ENCODE measurements around the gene ZNF22. TPM values are rescaled to one million over a fixed set of nuclear protein-coding genes. Genes with fewer than 3 reads are reported as not detected.
A peak's percentile ranks its signal among the peaks of the same experiment; 100 is the strongest.

Gene ZNF22
- polyA plus RNA-seq, 2 donors, result 4.6 to 5.4 TPM

GRCh38 chr10:44988957-44989585, 11.7 kb upstream of the ZNF22 start:
- peaks cover 0 to 2% of the 10 kb centered on the region in 2 donors for H3K9me3 ChIP-seq (ENCODE audit: control insufficient read depth in 2 of 2, insufficient read depth in 1 of 2, low read depth in 1 of 2, low read length in 1 of 2)
- H3K27me3 ChIP-seq (ENCODE audit: control insufficient read depth in 1 of 2, insufficient read depth in 2 of 2, low read length in 2 of 2), result no peaks in the 10 kb centered on the region
- WGBS, 2 donors, result 82 to 93% methylated on average over 10 of the region's 10 CpGs
- H3K4me1 ChIP-seq (ENCODE audit: control insufficient read depth in 2 of 2, insufficient read depth in 2 of 2, low read length in 1 of 2), result peaks cover 7 to 8% of the 10 kb centered on the region in 2 donors
- peaks cover 0 to 2% of the 10 kb centered on the region in 2 donors for H3K36me3 ChIP-seq (ENCODE audit: control insufficient read depth in 2 of 2, insufficient read depth in 2 of 2, low read length in 1 of 2)
- no peak overlapping the region for H3K27ac ChIP-seq (ENCODE audit: low read depth in 2 of 2, low read length in 1 of 2)
- no peak overlapping the region for H3K4me3 ChIP-seq (ENCODE audit: low read depth in 1 of 2, low read length in 2 of 2)

GRCh38 chr10:44989597-44990301, 11.0 kb upstream of the ZNF22 start:
- 77 to 81% methylated on average over 14 of the region's 14 CpGs for WGBS, 2 donors
- Histone ChIP-seq H3K4me3 (ENCODE audit: low read depth in 1 of 2, low read length in 2 of 2) (no peak overlapping the region), H3K4me1 (ENCODE audit: control insufficient read depth in 2 of 2, insufficient read depth in 2 of 2, low read length in 1 of 2) (peaks cover 5 to 6% of the 10 kb centered on the region in 2 donors), H3K9me3 (ENCODE audit: control insufficient read depth in 2 of 2, insufficient read depth in 1 of 2, low read depth in 1 of 2, low read length in 1 of 2) (peaks cover 0 to 2% of the 10 kb centered on the region in 2 donors), H3K36me3 (ENCODE audit: control insufficient read depth in 2 of 2, insufficient read depth in 2 of 2, low read length in 1 of 2) (peaks cover 0 to 2% of the 10 kb centered on the region in 2 donors), H3K27me3 (ENCODE audit: control insufficient read depth in 1 of 2, insufficient read depth in 2 of 2, low read length in 2 of 2) (no peaks in the 10 kb centered on the region), H3K27ac (ENCODE audit: low read depth in 2 of 2, low read length in 1 of 2) (no peak overlapping the region)

DNA sequence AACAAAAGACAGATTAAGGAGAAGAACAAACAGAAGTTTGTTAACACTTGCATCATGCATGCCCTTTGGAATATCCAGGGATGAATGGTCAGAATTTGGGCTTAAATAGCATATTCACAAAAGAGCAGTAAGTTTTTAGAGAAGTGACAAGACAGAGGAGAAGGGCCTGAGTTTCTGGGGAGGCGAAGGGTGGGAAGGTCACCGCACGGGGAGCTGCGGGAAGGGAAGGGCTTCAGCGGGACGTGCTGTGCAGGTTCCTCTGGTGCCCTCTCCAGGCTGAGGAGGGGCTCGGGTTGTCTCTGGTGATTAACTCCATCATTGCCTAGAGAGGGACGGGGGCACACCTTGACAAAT, 10.4 kb upstream of the ZNF22 start:
- Histone ChIP-seq H3K4me3 (ENCODE audit: low read depth in 1 of 2, low read length in 2 of 2) (no peak overlapping the region), H3K9me3 (ENCODE audit: control insufficient read depth in 2 of 2, insufficient read depth in 1 of 2, low read depth in 1 of 2, low read length in 1 of 2) (peaks cover 0 to 2% of the 10 kb centered on the region in 2 donors), H3K36me3 (ENCODE audit: control insufficient read depth in 2 of 2, insufficient read depth in 2 of 2, low read length in 1 of 2) (peaks cover 0 to 2% of the 10 kb centered on the region in 2 donors), H3K4me1 (ENCODE audit: control insufficient read depth in 2 of 2, insufficient read depth in 2 of 2, low read length in 1 of 2) (peaks cover 9% of the 10 kb centered on the region in 2 donors), H3K27me3 (ENCODE audit: control insufficient read depth in 1 of 2, insufficient read depth in 2 of 2, low read length in 2 of 2) (no peaks in the 10 kb centered on the region), H3K27ac (ENCODE audit: low read depth in 2 of 2, low read length in 1 of 2) (no peak overlapping the region)
- 50 to 62% methylated on average over 8 of the region's 8 CpGs for WGBS, 2 donors

DNA sequence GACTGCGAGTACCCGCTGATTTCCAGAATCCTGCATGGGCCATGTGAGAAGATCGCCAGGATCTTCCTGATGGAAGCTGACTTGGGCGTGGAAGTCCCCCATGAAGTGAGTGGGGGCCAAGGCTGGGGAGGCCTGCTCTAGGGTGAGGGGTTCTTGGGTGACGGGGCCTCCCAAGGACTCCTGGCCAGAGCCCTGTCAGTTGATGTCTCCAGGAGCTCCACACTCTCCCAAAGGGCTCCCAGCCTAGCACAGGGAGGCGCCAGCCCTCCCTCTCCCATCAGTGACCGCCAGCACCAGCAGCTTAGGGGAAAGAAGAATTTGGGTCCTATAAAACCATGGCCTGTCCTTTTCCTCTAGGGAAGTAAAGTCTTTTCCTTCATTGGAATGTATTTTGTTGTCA, 9.8 kb upstream of the ZNF22 start:
- H3K36me3 ChIP-seq (ENCODE audit: control insufficient read depth in 2 of 2, insufficient read depth in 2 of 2, low read length in 1 of 2), result peaks cover 0 to 2% of the 10 kb centered on the region in 2 donors
- H3K27me3 ChIP-seq (ENCODE audit: control insufficient read depth in 1 of 2, insufficient read depth in 2 of 2, low read length in 2 of 2), result no peaks in the 10 kb centered on the region
- 94 to 99% methylated on average over 7 of the region's 7 CpGs for WGBS, 2 donors
- peaks cover 9 to 10% of the 10 kb centered on the region in 2 donors for H3K4me1 ChIP-seq (ENCODE audit: control insufficient read depth in 2 of 2, insufficient read depth in 2 of 2, low read length in 1 of 2)
- H3K4me3 ChIP-seq (ENCODE audit: low read depth in 1 of 2, low read length in 2 of 2), result no peak overlapping the region
- no peak overlapping the region for H3K27ac ChIP-seq (ENCODE audit: low read depth in 2 of 2, low read length in 1 of 2)
- peaks cover 0 to 2% of the 10 kb centered on the region in 2 donors for H3K9me3 ChIP-seq (ENCODE audit: control insufficient read depth in 2 of 2, insufficient read depth in 1 of 2, low read depth in 1 of 2, low read length in 1 of 2)

- peaks cover 0 to 2% of the 10 kb centered on the region in 2 donors for H3K36me3 ChIP-seq (ENCODE audit: control insufficient read depth in 2 of 2, insufficient read depth in 2 of 2, low read length in 1 of 2)
- WGBS, 2 donors, result 47 to 58% methylated on average over 5 of the region's 5 CpGs
- peaks cover 10 to 13% of the 10 kb centered on the region in 2 donors for H3K4me1 ChIP-seq (ENCODE audit: control insufficient read depth in 2 of 2, insufficient read depth in 2 of 2, low read length in 1 of 2)
- H3K27ac ChIP-seq (ENCODE audit: low read depth in 2 of 2, low read length in 1 of 2), result no peak overlapping the region
- peaks cover 0 to 2% of the 10 kb centered on the region in 2 donors for H3K9me3 ChIP-seq (ENCODE audit: control insufficient read depth in 2 of 2, insufficient read depth in 1 of 2, low read depth in 1 of 2, low read length in 1 of 2)
- H3K27me3 ChIP-seq (ENCODE audit: control insufficient read depth in 1 of 2, insufficient read depth in 2 of 2, low read length in 2 of 2), result no peaks in the 10 kb centered on the region
- no peak overlapping the region for H3K4me3 ChIP-seq (ENCODE audit: low read depth in 1 of 2, low read length in 2 of 2)
These were observed 9.2 kb upstream of the ZNF22 start for GRCh38 chr10:44991571-44991970.

- H3K27me3 ChIP-seq (ENCODE audit: control insufficient read depth in 1 of 2, insufficient read depth in 2 of 2, low read length in 2 of 2), result no peaks in the 10 kb centered on the region
- 49 to 52% methylated on average over 11 of the region's 11 CpGs for WGBS, 2 donors
- peaks cover 10 to 13% of the 10 kb centered on the region in 2 donors for H3K4me1 ChIP-seq (ENCODE audit: control insufficient read depth in 2 of 2, insufficient read depth in 2 of 2, low read length in 1 of 2)
- H3K9me3 ChIP-seq (ENCODE audit: control insufficient read depth in 2 of 2, insufficient read depth in 1 of 2, low read depth in 1 of 2, low read length in 1 of 2), result peaks cover 0 to 2% of the 10 kb centered on the region in 2 donors
- peak overlapping the region in 1 of 2 donors; percentile 39 for H3K27ac ChIP-seq (ENCODE audit: low read depth in 2 of 2, low read length in 1 of 2)
- H3K4me3 ChIP-seq (ENCODE audit: low read depth in 1 of 2, low read length in 2 of 2), result no peak overlapping the region
- peaks cover 0 to 2% of the 10 kb centered on the region in 2 donors for H3K36me3 ChIP-seq (ENCODE audit: control insufficient read depth in 2 of 2, insufficient read depth in 2 of 2, low read length in 1 of 2)
These were observed 8.5 kb upstream of the ZNF22 start for GRCh38 chr10:44992070-44992731.

GRCh38 chr10:44992732-44993225, 7.9 kb upstream of the ZNF22 start:
- no peaks in the 10 kb centered on the region for H3K27me3 ChIP-seq (ENCODE audit: control insufficient read depth in 1 of 2, insufficient read depth in 2 of 2, low read length in 2 of 2)
- H3K36me3 ChIP-seq (ENCODE audit: control insufficient read depth in 2 of 2, insufficient read depth in 2 of 2, low read length in 1 of 2), result peaks cover 0 to 2% of the 10 kb centered on the region in 2 donors
- whole genome bisulfite sequencing, 2 donors, result 94 to 95% methylated on average over 8 of the region's 8 CpGs
- peaks cover 0 to 2% of the 10 kb centered on the region in 2 donors for H3K9me3 ChIP-seq (ENCODE audit: control insufficient read depth in 2 of 2, insufficient read depth in 1 of 2, low read depth in 1 of 2, low read length in 1 of 2)
- H3K27ac ChIP-seq (ENCODE audit: low read depth in 2 of 2, low read length in 1 of 2), result no peak overlapping the region
- H3K4me1 ChIP-seq (ENCODE audit: control insufficient read depth in 2 of 2, insufficient read depth in 2 of 2, low read length in 1 of 2), result peaks cover 10 to 13% of the 10 kb centered on the region in 2 donors
- no peak overlapping the region for H3K4me3 ChIP-seq (ENCODE audit: low read depth in 1 of 2, low read length in 2 of 2)

DNA sequence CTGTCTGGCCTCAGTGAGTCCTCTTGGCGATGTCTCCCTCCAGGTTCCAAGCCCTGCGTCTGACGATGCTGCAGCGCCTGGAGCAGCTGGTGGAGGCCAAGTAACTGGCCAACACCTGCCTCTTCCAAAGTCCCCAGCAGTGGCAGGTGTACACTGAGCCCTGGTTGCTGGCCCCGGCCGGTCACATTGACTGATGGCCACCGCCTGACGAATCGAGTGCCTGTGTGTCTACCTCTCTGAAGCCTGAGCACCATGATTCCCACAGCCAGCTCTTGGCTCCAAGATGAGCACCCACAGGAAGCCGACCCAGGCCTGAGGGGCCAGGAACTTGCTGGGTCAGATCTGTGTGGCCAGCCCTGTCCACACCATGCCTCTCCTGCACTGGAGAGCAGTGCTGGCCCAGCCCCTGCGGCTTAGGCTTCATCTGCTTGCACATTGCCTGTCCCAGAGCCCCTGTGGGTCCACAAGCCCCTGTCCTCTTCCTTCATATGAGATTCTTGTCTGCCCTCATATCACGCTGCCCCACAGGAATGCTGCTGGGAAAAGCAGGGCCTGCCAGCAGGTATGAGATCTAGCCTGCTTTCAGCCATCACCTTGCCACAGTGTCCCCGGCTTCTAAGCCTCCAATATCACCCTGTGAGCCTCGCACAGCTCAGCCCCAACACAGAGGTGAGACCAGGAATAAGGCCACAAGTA, 7.3 kb upstream of the ZNF22 start:
- H3K36me3 ChIP-seq (ENCODE audit: control insufficient read depth in 2 of 2, insufficient read depth in 2 of 2, low read length in 1 of 2), result peaks cover 0 to 2% of the 10 kb centered on the region in 2 donors
- H3K4me1 ChIP-seq (ENCODE audit: control insufficient read depth in 2 of 2, insufficient read depth in 2 of 2, low read length in 1 of 2), result peaks cover 10 to 13% of the 10 kb centered on the region in 2 donors
- H3K27ac ChIP-seq (ENCODE audit: low read depth in 2 of 2, low read length in 1 of 2), result peak overlapping the region in 1 of 2 donors; percentile 12
- H3K9me3 ChIP-seq (ENCODE audit: control insufficient read depth in 2 of 2, insufficient read depth in 1 of 2, low read depth in 1 of 2, low read length in 1 of 2), result peaks cover 0 to 2% of the 10 kb centered on the region in 2 donors
- 90 to 95% methylated on average over 14 of the region's 14 CpGs for WGBS, 2 donors
- H3K27me3 ChIP-seq (ENCODE audit: control insufficient read depth in 1 of 2, insufficient read depth in 2 of 2, low read length in 2 of 2), result no peaks in the 10 kb centered on the region
- no peak overlapping the region for H3K4me3 ChIP-seq (ENCODE audit: low read depth in 1 of 2, low read length in 2 of 2)

Data from esophagus (tissue), 2 donors.